ENCODE data around the gene PTPMT1. TPM values are rescaled to one million over a fixed set of nuclear protein-coding genes. Genes with fewer than 3 reads are reported as not detected.

The PTPMT1 gene
- total and polyA plus RNA-seq, 2 experiments from 2014 or later: 106 to 109 TPM

DNA sequence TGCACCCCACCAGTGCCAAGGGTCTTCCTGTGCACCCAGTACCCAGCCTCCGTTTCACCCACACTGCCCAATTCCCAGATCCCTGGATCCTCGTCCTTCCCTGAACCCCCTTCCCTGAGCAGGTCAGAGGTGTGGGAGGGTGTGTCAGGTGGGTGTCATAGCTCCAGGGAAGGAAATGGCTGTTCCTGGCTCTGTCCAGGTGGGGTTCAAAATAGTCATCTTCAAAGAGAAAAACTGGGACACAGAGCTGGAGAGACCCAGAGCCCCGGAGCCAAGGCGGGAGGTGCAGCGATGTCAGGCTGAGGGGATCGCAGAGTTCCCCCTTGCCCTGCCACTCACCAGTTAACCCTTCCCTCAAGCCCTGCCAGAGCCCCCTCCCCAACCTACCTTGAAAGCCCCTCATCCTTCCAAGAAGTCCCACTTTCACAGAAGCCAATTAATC, 28.1 kb downstream of the PTPMT1 start (continued):
- TF ChIP-seq, protein P1, sequence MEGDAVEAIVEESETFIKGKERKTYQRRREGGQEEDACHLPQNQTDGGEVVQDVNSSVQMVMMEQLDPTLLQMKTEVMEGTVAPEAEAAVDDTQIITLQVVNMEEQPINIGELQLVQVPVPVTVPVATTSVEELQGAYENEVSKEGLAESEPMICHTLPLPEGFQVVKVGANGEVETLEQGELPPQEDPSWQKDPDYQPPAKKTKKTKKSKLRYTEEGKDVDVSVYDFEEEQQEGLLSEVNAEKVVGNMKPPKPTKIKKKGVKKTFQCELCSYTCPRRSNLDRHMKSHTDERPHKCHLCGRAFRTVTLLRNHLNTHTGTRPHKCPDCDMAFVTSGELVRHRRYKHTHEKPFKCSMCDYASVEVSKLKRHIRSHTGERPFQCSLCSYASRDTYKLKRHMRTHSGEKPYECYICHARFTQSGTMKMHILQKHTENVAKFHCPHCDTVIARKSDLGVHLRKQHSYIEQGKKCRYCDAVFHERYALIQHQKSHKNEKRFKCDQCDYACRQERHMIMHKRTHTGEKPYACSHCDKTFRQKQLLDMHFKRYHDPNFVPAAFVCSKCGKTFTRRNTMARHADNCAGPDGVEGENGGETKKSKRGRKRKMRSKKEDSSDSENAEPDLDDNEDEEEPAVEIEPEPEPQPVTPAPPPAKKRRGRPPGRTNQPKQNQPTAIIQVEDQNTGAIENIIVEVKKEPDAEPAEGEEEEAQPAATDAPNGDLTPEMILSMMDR (conservative IDR thresholded peaks at IDR 0.05; ENCODE audit: low read depth in 2 of 2): no peak

DNA sequence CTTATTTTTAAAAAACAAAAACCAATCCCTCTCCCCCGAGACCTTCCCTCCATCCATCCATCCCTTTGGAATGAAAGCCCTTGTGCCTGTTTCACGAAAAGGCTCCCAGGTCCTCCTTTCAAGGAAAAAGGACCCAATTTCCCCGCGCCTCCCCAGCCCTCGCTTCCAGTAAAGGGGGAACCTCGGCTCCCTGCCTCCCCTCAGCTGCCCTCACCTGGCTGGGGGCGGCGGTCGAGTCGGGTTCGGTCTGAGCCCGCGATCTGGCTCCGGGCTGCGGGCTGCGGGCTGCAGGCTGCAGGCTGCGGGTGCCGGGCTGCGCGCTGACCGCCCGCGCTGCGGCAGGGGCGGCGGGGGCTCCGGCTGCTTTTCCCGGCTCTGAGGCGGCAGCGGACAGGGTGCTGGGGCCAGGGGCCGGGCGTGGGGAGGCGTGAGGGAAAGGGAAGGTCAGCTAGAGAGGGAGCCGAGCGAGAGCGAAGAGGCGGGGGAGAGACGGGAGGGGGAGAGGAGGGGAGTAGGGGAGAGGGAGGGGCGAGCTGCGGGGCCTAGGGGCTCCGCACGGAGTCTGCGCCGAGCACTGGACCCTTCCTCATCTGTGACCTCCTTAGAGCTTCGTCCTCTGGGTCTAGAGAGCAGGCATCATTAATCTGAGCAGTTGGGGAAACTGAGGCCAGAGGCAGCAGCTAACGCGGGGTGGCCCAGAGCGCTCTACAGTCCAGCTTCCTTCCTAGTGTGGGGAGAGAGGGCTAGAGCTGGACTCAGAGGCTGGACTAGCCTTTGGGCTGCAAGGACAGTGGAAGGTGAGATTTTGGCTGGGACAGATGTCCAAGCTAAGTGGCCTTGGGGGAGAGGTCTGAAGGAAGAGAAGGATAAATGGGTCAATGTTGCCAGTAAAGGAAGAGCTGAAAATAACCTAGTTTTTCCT, 28.8 kb downstream of the PTPMT1 start, which contains the start of gene C1QTNF4:
C1QTNF4 (minus strand) TSS at position 478 of the 922 bp plus-strand sequence. CDS start 3,601 bp downstream, outside the sequence.
- 0 out of 2 replicates have a peak, but pooled peaks cover 5% of the 10 kb centered on the region for H4K20me1 ChIP-seq (replicated peaks; ENCODE audit: insufficient read depth)
- H3K36me3 ChIP-seq (ENCODE audit: insufficient read depth): no peaks in the 10 kb centered on the region
- no peak within 1 kb of the TSS for H3K27ac ChIP-seq (ENCODE audit: low read depth)
- TF ChIP-seq EZH2 (IDR thresholded peaks at IDR 0.05; ENCODE audit: low read depth, unreplicated experiment) (peak; percentile 52), JUNB (IDR thresholded peaks at IDR 0.05; ENCODE audit: unreplicated experiment) (no peak)
- H2AFZ ChIP-seq: peak within 1 kb of the TSS; percentile 100
- peak within 1 kb of the TSS; percentile 96 for H3K4me3 ChIP-seq
- Mint-ChIP-seq H3K4me1 (peaks cover 25% of the 10 kb centered on the region), H3K36me3 (ENCODE audit: low read depth) (no peaks in the 10 kb centered on the region), H3K27ac (no peak within 1 kb of the TSS), H3K27me3 (ENCODE audit: insufficient read depth, low read depth, poor library complexity) (peaks cover 47% of the 10 kb centered on the region), H3K4me3 (peak within 1 kb of the TSS; percentile 77), H3K9me3 (no peaks in the 10 kb centered on the region)
- peaks cover 23% of the 10 kb centered on the region for H3K4me1 ChIP-seq (ENCODE audit: insufficient read depth)
- peak within 1 kb of the TSS; percentile 99 for H3K4me2 ChIP-seq
- peak; percentile 53 for ATAC-seq
- H3K79me2 ChIP-seq (replicated peaks; ENCODE audit: insufficient read depth): no peaks in the 10 kb centered on the region
- H3K9me2 ChIP-seq (ENCODE audit: insufficient read depth): 0 out of 2 replicates have a peak, but pooled peaks cover 6% of the 10 kb centered on the region
- peak; percentile 70 for DNase-seq (ENCODE audit: low spot score)
- peaks cover 64% of the 10 kb centered on the region for H3K27me3 ChIP-seq (ENCODE audit: insufficient read depth)
- no peaks in the 10 kb centered on the region for H3F3A ChIP-seq (replicated peaks; ENCODE audit: low read depth)

DNA sequence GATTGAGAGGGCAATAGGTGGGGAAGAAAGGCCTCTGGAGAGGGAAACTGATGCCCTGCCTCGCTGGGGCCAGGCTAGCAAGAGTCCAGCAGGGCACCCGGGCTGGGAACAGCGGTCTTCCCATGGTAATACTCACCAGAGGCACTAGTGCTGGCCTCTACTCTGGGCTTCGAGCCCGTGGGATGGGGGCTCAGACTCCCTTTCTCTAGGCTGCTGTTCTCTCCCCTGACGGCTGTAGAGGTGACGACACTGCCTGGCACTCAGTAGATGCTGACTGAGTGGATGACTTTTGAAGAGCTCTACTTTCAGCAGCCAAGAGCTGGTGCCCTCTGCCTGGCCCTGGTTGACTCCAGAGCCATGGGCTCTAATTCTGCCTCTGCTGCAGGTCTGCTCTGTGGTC, 29.6 kb downstream of the PTPMT1 start:
- H3K36me3 ChIP-seq (ENCODE audit: insufficient read depth): no peaks in the 10 kb centered on the region
- peaks cover 23% of the 10 kb centered on the region for H3K4me1 ChIP-seq (ENCODE audit: insufficient read depth)
- H3K36me3 Mint-ChIP-seq (ENCODE audit: low read depth): no peaks in the 10 kb centered on the region
- H3K9me2 ChIP-seq (ENCODE audit: insufficient read depth): 0 out of 2 replicates have a peak, but pooled peaks cover 6% of the 10 kb centered on the region
- H3K79me2 ChIP-seq (replicated peaks; ENCODE audit: insufficient read depth): no peaks in the 10 kb centered on the region
- H3K4me3 Mint-ChIP-seq: peak overlapping the region; percentile 69; the same call in 1 of the 3 replicates
- no peak overlapping the region for H3K27ac Mint-ChIP-seq
- H3K27me3 ChIP-seq (ENCODE audit: insufficient read depth): peaks cover 58% of the 10 kb centered on the region
- H3K27me3 Mint-ChIP-seq (ENCODE audit: insufficient read depth, low read depth, poor library complexity): peaks cover 45% of the 10 kb centered on the region
- peak overlapping the region; percentile 99; the same call in 1 of the 2 replicates for H3K4me2 ChIP-seq
- DNase-seq (ENCODE audit: low spot score) (no peak), ATAC-seq (peak; percentile 4; the same call in 2 of the 3 replicates)
- no peaks in the 10 kb centered on the region for H3F3A ChIP-seq (replicated peaks; ENCODE audit: low read depth)
- peaks cover 27% of the 10 kb centered on the region for H3K4me1 Mint-ChIP-seq
- H4K20me1 ChIP-seq (replicated peaks; ENCODE audit: insufficient read depth): 0 out of 2 replicates have a peak, but pooled peaks cover 5% of the 10 kb centered on the region
- peak overlapping the region; percentile 96; the same call in 1 of the 2 replicates for H3K4me3 ChIP-seq
- H2AFZ ChIP-seq: peak overlapping the region; percentile 100
- H3K27ac ChIP-seq (ENCODE audit: low read depth): no peak overlapping the region
- H3K9me3 Mint-ChIP-seq: no peaks in the 10 kb centered on the region
- TF ChIP-seq, protein P2, sequence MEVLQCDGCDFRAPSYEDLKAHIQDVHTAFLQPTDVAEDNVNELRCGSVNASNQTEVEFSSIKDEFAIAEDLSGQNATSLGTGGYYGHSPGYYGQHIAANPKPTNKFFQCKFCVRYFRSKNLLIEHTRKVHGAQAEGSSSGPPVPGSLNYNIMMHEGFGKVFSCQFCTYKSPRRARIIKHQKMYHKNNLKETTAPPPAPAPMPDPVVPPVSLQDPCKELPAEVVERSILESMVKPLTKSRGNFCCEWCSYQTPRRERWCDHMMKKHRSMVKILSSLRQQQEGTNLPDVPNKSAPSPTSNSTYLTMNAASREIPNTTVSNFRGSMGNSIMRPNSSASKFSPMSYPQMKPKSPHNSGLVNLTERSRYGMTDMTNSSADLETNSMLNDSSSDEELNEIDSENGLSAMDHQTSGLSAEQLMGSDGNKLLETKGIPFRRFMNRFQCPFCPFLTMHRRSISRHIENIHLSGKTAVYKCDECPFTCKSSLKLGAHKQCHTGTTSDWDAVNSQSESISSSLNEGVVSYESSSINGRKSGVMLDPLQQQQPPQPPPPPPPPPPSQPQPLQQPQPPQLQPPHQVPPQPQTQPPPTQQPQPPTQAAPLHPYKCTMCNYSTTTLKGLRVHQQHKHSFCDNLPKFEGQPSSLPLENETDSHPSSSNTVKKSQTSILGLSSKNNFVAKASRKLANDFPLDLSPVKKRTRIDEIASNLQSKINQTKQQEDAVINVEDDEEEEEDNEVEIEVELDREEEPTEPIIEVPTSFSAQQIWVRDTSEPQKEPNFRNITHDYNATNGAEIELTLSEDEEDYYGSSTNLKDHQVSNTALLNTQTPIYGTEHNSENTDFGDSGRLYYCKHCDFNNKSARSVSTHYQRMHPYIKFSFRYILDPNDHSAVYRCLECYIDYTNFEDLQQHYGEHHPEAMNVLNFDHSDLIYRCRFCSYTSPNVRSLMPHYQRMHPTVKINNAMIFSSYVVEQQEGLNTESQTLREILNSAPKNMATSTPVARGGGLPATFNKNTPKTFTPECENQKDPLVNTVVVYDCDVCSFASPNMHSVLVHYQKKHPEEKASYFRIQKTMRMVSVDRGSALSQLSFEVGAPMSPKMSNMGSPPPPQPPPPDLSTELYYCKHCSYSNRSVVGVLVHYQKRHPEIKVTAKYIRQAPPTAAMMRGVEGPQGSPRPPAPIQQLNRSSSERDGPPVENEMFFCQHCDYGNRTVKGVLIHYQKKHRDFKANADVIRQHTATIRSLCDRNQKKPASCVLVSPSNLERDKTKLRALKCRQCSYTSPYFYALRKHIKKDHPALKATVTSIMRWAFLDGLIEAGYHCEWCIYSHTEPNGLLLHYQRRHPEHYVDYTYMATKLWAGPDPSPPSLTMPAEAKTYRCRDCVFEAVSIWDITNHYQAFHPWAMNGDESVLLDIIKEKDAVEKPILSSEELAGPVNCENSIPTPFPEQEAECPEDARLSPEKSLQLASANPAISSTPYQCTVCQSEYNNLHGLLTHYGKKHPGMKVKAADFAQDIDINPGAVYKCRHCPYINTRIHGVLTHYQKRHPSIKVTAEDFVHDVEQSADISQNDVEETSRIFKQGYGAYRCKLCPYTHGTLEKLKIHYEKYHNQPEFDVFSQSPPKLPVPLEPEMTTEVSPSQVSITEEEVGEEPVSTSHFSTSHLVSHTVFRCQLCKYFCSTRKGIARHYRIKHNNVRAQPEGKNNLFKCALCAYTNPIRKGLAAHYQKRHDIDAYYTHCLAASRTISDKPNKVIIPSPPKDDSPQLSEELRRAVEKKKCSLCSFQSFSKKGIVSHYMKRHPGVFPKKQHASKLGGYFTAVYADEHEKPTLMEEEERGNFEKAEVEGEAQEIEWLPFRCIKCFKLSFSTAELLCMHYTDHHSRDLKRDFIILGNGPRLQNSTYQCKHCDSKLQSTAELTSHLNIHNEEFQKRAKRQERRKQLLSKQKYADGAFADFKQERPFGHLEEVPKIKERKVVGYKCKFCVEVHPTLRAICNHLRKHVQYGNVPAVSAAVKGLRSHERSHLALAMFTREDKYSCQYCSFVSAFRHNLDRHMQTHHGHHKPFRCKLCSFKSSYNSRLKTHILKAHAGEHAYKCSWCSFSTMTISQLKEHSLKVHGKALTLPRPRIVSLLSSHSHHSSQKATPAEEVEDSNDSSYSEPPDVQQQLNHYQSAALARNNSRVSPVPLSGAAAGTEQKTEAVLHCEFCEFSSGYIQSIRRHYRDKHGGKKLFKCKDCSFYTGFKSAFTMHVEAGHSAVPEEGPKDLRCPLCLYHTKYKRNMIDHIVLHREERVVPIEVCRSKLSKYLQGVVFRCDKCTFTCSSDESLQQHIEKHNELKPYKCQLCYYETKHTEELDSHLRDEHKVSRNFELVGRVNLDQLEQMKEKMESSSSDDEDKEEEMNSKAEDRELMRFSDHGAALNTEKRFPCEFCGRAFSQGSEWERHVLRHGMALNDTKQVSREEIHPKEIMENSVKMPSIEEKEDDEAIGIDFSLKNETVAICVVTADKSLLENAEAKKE (CRISPR knock-in tag; IDR thresholded peaks at IDR 0.05): no peak
- TF ChIP-seq ZNF114 (CRISPR knock-in tag; IDR thresholded peaks at IDR 0.05): no peak
- no peak for TF ChIP-seq CREB1 (CRISPR knock-in tag; IDR thresholded peaks at IDR 0.05; ENCODE audit: low read depth)

Measured in GM23338 (cell line).